ENCODE results near the gene LAMP1.
"Not testable (repeated sequence)": the region's sequence is repeated elsewhere in the genome, so short reads cannot be mapped to it uniquely, and the experiment has no call there.

LAMP1 gene

DNA sequence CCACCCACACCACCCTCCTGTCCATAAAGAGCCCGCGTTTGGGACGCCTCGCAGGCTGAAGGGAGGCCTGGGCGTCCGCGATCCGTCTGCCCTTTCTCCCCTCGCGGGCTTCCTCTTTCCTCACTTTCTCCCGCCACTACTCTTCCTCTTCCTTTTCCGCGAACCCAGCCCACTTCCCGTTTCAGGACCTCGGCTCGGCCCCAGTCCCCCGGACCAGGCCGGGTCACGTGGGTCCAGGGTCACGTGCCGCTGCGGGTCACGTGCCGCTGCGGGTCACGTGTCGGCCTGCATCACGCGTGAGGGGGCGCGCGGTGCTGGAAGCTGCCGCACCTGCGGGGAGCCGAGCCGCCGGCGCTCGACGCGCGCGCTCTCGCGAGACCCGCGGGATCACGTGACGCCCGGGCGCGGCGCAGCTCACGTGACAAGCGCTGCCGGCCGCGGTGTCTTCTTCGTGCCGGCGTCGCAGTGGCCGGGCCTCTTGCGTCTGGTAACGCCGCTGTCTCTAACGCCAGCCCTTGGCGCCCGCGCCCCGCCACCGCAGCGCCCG is at the start of gene LAMP1:
LAMP1 (plus strand) TSS at position 417 of the 547 bp plus-strand sequence. CDS start 196 bp downstream, outside the sequence.
- DNase-seq (ENCODE audit: low spot score) (peak; percentile 100), FAIRE-seq (peak; percentile 99)

DNA sequence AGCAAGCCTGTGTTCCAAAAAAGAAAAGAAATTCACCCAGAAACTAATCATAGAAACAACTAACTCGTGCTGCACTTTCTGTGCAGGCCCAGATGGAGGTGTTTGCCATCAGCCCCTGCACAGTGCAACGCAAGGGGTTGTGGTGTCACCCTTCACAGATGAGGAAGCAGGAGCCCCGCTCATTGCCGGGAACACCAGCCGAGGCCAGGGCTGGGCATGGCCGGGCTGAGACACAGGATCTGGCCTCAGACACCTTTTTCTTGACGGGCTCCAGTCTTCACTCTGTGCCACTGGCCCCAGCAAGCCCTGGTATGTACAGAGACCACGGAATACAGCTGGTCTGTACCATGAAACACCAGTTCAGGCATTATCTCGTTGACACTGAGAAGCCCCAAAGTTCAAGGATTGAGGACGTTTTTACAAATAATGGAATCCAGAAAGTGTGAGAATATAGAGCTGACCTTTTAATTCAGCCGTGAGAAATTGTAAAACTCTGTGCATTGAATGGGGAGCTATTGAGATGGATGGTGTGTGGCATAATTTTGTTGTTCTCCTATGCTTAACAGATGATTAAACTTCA is 44.4 kb upstream of the LAMP1 start:
- FAIRE-seq (no peak), DNase-seq (ENCODE audit: low spot score) (no peak)

- not testable (repeated sequence) for FAIRE-seq; DNase-seq (ENCODE audit: low spot score)
These were observed 39.1 kb upstream of the LAMP1 start for GRCh38 chr13:113257908-113258307.

- FAIRE-seq (no peak), DNase-seq (ENCODE audit: low spot score) (no peak)
These were observed 38.6 kb upstream of the LAMP1 start for GRCh38 chr13:113258321-113259054.

DNA sequence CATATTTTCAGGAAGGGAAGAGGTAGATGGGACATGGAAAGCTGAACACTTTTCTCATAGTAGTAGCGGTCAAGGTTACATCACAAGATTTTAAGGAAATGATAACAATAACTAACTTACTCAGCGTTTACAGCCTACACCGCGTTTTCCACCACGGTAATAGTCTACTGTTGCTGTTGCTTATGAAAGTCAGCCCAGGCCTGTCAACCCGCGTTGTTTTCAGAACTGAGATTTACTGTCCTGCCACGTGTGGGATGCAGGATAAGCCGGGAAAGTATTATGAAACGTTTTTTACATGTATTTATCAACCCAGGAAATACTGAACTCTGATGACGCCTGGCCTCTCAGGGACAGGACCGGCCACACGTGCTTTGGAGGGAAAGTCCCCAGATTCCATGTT is 36.0 kb upstream of the LAMP1 start:
- no peak for FAIRE-seq
- DNase-seq (ENCODE audit: low spot score): no peak

DNA sequence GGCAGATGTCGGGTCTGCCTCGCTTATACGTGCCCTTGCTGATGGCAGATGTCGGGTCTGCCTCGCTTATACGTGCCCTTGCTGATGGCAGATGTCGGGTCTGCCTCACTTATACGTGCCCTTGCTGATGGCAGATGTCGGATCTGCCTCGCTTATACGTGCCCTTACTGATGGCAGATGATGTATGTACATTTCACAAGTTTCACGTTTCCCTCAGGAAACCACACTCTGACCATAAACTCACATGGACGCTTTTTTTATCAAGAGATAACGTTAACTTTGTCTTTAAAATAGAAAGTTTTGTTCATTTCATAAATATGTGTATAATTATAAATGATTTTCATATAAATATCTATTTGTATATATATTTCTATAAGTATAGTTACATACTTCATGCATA is 34.0 kb upstream of the LAMP1 start:
- not testable (repeated sequence) for FAIRE-seq; DNase-seq (ENCODE audit: low spot score)

- no peak for FAIRE-seq
- DNase-seq (ENCODE audit: low spot score): no peak
These were observed 29.2 kb upstream of the LAMP1 start for GRCh38 chr13:113267642-113268405.

- FAIRE-seq (no peak), DNase-seq (ENCODE audit: low spot score) (no peak)
These were observed 25.0 kb upstream of the LAMP1 start for GRCh38 chr13:113272031-113272430.

- DNase-seq (ENCODE audit: low spot score) (no peak), FAIRE-seq (no peak)
These were observed 24.3 kb upstream of the LAMP1 start for GRCh38 chr13:113272701-113273181.

DNA sequence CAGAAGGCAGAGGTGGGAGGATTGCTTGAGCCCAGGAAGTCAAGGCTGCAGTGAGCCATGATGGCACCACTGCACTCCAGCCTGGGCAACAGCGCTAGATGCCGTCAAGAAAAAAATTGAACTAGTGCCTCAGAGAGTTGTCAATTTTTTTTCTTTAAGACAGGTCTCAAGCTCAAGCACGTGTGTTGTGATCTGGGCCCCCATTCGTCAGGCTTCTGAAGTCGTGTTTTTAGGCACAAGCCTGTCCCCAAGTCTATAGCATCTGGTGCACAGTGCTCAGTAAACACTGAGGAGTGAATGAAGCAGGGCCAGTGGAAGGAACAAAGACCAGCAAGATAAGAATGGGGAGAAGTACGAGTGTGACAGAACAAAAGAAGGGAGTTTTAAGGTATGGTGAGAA is 23.7 kb upstream of the LAMP1 start:
- DNase-seq (ENCODE audit: low spot score) (no peak), FAIRE-seq (no peak)

DNA sequence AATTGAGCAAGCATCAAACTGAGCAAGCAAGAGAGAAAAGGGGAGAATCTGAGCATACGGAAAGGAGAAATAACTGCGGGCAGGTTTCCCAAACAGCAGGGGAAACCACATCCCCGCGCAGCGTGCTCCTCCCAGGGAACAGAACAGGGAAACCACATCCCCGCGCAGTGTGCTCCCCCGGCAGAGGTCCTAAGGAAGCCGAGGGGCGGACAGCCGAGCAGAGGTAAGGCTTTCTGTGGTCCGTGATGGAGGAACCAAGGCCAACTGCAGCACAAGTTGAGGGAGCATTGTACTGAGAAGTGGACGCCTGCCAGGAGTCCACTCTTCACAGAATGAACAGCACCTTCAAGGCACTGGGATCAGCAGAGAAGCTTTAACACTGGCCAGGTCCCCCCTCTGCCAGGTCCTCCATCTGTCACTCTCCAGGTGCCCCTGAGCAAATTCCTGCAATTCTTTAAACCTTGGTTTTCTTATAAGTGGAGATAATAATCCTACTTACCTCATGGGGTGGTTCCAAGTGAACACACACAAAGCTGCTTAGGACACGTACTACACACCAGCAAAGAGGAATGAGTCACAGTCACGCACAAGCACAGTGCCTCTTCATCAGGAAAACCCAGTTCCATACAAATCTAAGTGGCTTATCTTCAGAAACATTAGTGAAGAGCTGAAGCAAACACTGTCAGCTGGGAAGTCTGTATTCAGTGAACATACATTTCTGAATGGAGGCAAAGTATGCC is 23.0 kb upstream of the LAMP1 start:
- FAIRE-seq (no peak), DNase-seq (ENCODE audit: low spot score) (no peak)

GRCh38 chr13:113274721-113275120 is 22.3 kb upstream of the LAMP1 start:
- FAIRE-seq: peak; percentile 90
- DNase-seq (ENCODE audit: low spot score): no peak

GRCh38 chr13:113275387-113275786 is 21.7 kb upstream of the LAMP1 start:
- FAIRE-seq: no peak
- DNase-seq (ENCODE audit: low spot score): peak; percentile 60

DNA sequence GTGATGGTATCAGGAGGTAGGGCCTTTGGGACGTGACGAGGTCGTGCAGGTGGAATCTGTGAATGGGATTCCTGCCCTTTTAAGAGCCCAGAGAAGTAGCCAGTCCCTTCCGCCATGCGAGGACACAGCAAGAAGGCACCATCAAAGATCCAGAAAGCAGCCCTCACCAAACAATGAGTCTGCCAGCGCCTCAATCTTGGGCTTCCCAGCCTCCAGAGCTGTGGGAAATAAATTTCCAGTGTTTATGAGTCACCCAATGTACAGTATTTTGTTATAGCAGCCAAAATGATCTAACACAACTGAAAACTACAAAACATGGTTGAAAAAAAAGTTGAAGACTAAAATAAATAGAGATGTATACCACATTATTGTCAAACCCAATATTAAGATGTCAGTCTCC is 16.9 kb upstream of the LAMP1 start:
- DNase-seq (ENCODE audit: low spot score): no peak
- FAIRE-seq: no peak

GRCh38 chr13:113283904-113284303 is 13.1 kb upstream of the LAMP1 start:
- no peak for DNase-seq (ENCODE audit: low spot score)
- no peak for FAIRE-seq

DNA sequence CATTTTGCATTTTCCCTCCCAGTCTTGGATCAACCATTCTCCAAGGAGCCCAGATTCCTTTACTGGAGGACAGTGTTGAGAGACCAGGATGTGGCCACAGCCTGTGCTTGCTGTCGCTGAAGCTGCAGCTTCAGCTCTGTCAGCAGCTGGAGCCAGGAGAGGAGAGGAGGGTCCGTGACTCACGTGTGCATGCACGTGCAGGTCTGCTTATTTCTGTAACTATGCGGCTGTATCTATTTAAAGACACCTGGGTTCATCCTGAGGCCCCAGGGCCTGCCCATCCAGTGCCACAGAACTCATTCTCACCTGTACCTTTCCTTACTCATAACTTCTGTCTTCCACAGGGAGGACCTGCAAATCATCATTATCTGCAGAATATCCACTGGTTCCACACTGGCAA is 8.2 kb upstream of the LAMP1 start:
- DNase-seq (ENCODE audit: low spot score) (no peak), FAIRE-seq (no peak)

DNA sequence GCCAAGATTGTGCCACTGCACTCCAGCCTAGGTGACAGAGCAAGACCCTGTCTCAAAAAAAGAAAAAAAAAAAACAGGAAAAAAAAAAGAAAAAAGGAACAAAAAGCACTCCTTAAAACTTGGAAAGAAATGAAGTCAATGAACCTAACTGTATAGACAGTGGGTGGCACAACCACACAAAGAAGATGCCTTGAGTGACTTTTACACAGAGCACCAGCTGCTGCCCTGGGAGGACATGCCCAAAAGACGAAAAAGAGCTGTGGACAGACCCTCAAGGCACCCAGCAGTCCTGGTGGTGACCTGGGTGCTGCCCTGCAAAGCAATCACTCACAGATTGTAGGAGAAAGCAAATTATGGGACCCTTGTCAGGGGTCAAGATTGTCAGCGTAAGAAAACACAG is 5.9 kb upstream of the LAMP1 start:
- DNase-seq (ENCODE audit: low spot score) (no peak), FAIRE-seq (no peak)

GRCh38 chr13:113292021-113292862 is 4.8 kb upstream of the LAMP1 start:
- FAIRE-seq: peak; percentile 96
- DNase-seq (ENCODE audit: low spot score): peak; percentile 60

DNA sequence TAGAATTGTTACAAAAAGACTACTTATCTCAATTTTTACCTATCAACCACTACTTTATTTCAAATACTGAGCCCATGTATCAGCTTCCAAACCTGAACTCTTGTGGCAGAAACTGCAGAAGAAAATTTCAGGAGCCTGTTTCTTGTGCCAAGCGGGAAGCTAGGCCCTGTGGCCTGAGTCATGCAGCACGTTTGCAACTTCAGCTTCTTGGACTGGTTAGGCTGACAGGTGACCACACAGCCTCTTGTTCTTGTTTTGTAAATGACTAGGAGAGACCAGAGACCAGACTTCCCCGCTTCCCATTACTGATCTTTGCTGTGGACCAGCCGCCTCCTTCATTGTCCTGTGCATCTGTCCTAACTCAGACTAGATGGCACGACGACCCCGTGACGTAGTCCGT is 3.4 kb upstream of the LAMP1 start:
- DNase-seq (ENCODE audit: low spot score): no peak

GRCh38 chr13:113295776-113296175 is 1.3 kb upstream of the LAMP1 start:
- DNase-seq (ENCODE audit: low spot score) (no peak), FAIRE-seq (no peak)

More for the DNA sequence above, 3.4 kb upstream of the LAMP1 start:
- no peak for FAIRE-seq
